ENCODE data around the gene GNAZ.

GRCh38 chr22:23088199-23088604 is 17.9 kb downstream of the GNAZ start:
- TF ChIP-seq CTCF (IDR thresholded peaks at IDR 0.05; ENCODE audit: insufficient read depth, low read length, poor library complexity, severe bottlenecking) (no peak), EZH2phosphoT487 (conservative IDR thresholded peaks at IDR 0.05; ENCODE audit: low read length) (no peak)

Data from SU-DHL-6 (cell line).